HEK293 (cell line): Measurements from ENCODE around the gene SLC6A13.

ENCODE experiments used
- CTCF ChIA-PET: fragments of 350-600 bp; formaldehyde crosslinking; extraction: SDS; loops from one replicate; lab custom pipeline; 2021; ENCODE audit warnings: antibody characterized with exemption; lab: Yijun Ruan, JAX
- POLR2A ChIA-PET: fragments of 300-600 bp; formaldehyde crosslinking; extraction: SDS; loops from one replicate; lab custom pipeline; 2020; ENCODE audit warnings: antibody characterized with exemption, inconsistent platforms; lab: Yijun Ruan, JAX
- H3K27ac ChIP-seq: fragments of 200-500 bp; sonication (Bioruptor generic); 2 replicates; pipeline ENCODE4 v1.5.1; 2014; ENCODE audit warnings: low read depth, low read length, control low read depth, inconsistent platforms; ENCODE audit errors: extremely low read depth
- H3K36me3 ChIP-seq, 2 experiments: fragments of 200-500 bp in 1 of 2; sonication (Bioruptor generic) in 1 of 2; 1 replicate in 1 of 2; 2 replicates in 1 of 2; pipeline ENCODE4 v1.5.1; 2014 to 2017; ENCODE audit warnings: inconsistent platforms in 2 of 2, low read length in 2 of 2; ENCODE audit not compliant: control insufficient read depth in 2 of 2, insufficient read depth in 1 of 2
- H3K4me1 ChIP-seq: fragments of 200-500 bp; sonication (Bioruptor generic); 2 replicates; pipeline ENCODE4 v1.5.1; 2014; ENCODE audit warnings: mild to moderate bottlenecking, low read length, inconsistent platforms; ENCODE audit not compliant: control insufficient read depth, insufficient read depth
- H3K4me3 ChIP-seq: 2 replicates; pipeline ENCODE4 v1.5.1; 2011; ENCODE audit warnings: low read depth, mild to moderate bottlenecking, control low read depth, low read length, moderate library complexity
- H3K9me3 ChIP-seq: fragments of 200-500 bp; sonication (Bioruptor generic); 2 replicates; pipeline ENCODE4 v1.5.1; 2014; ENCODE audit warnings: low read depth, low read length, inconsistent platforms; ENCODE audit not compliant: control insufficient read depth, insufficient read depth
- HOXA7 ChIP-seq: sonication (generic); formaldehyde crosslinking; IDR thresholded peaks from 2 replicates; pipeline ENCODE4 v1.8.1; 2022; ENCODE audit warnings: missing genetic modification reagents, borderline replicate concordance
- HOXD13 ChIP-seq: sonication (generic); formaldehyde crosslinking; IDR thresholded peaks from 2 replicates; pipeline ENCODE4 v1.8.0; 2022; ENCODE audit warnings: missing genetic modification reagents, borderline replicate concordance
- INSM2 ChIP-seq: fragments of 450-650 bp; formaldehyde crosslinking; IDR thresholded peaks from 2 replicates; pipeline ENCODE4 v1.5.1; 2016; ENCODE audit warnings: missing biosample characterization, missing genetic modification characterization
- KLF1 ChIP-seq: fragments of 450-650 bp; formaldehyde crosslinking; IDR thresholded peaks from 2 replicates; pipeline ENCODE4 v1.5.1; 2016; ENCODE audit warnings: missing biosample characterization, missing genetic modification characterization
- KLF9 ChIP-seq: fragments of 450-650 bp; formaldehyde crosslinking; IDR thresholded peaks from 2 replicates; pipeline ENCODE4 v1.5.1; 2016; ENCODE audit warnings: missing biosample characterization, missing genetic modification characterization, low read depth
- PRDM1 ChIP-seq: fragments of 450-650 bp; formaldehyde crosslinking; IDR thresholded peaks from 2 replicates; pipeline ENCODE4; 2016; ENCODE audit warnings: missing biosample characterization, missing genetic modification characterization
- ZFHX2 ChIP-seq: fragments of 450-650 bp; formaldehyde crosslinking; conservative IDR thresholded peaks from 2 replicates; pipeline ENCODE4 v1.5.1; 2016; ENCODE audit warnings: missing biosample characterization, missing genetic modification characterization
- ZNF140 ChIP-seq: fragments of 450-650 bp; formaldehyde crosslinking; IDR thresholded peaks from 2 replicates; pipeline ENCODE4 v1.5.1; 2016; ENCODE audit warnings: missing biosample characterization, missing genetic modification characterization
- ZNF169 ChIP-seq: fragments of 450-650 bp; formaldehyde crosslinking; IDR thresholded peaks from 2 replicates; pipeline ENCODE4 v1.5.1; 2016; ENCODE audit warnings: missing biosample characterization, missing genetic modification characterization
- ZNF175 ChIP-seq: fragments of 450-650 bp; formaldehyde crosslinking; IDR thresholded peaks from 2 replicates; pipeline ENCODE4 v1.5.1; 2016; ENCODE audit warnings: missing biosample characterization, missing genetic modification characterization
- ZNF221 ChIP-seq: fragments of 450-650 bp; formaldehyde crosslinking; IDR thresholded peaks from 2 replicates; pipeline ENCODE4 v1.5.1; 2017; ENCODE audit warnings: missing biosample characterization, missing genetic modification characterization, borderline replicate concordance
- ZNF280C ChIP-seq: fragments of 450-650 bp; formaldehyde crosslinking; IDR thresholded peaks from 2 replicates; pipeline ENCODE4 v1.5.1; 2016; ENCODE audit warnings: missing biosample characterization, missing genetic modification characterization
- ZNF514 ChIP-seq: fragments of 450-650 bp; formaldehyde crosslinking; IDR thresholded peaks from 2 replicates; pipeline ENCODE4 v1.5.1; 2016; ENCODE audit warnings: missing biosample characterization, missing genetic modification characterization
- ZNF530 ChIP-seq: fragments of 450-650 bp; formaldehyde crosslinking; IDR thresholded peaks from 2 replicates; pipeline ENCODE4 v1.5.1; 2016; ENCODE audit warnings: low read depth, missing biosample characterization, missing genetic modification characterization
- ZNF600 ChIP-seq: fragments of 450-650 bp; formaldehyde crosslinking; IDR thresholded peaks from 2 replicates; pipeline ENCODE4 v1.5.1; 2016; ENCODE audit warnings: missing biosample characterization, missing genetic modification characterization
- ZNF792 ChIP-seq: fragments of 450-650 bp; formaldehyde crosslinking; IDR thresholded peaks from 2 replicates; pipeline ENCODE4 v1.5.1; 2016; ENCODE audit warnings: missing biosample characterization, missing genetic modification characterization
- ZSCAN30 ChIP-seq: fragments of 450-650 bp; IDR thresholded peaks from 2 replicates; pipeline ENCODE4 v1.5.1; 2018; ENCODE audit warnings: missing biosample characterization, mild to moderate bottlenecking, missing genetic modification characterization, moderate library complexity
- TF ChIP-seq, protein P1 (sequence below): fragments of 450-650 bp; formaldehyde crosslinking; IDR thresholded peaks from 2 replicates; pipeline ENCODE4 v1.5.1; 2016; ENCODE audit warnings: missing biosample characterization, missing genetic modification characterization, borderline replicate concordance
- TF ChIP-seq, protein P2 (sequence below): fragments of 450-650 bp; formaldehyde crosslinking; IDR thresholded peaks from 2 replicates; pipeline ENCODE4 v1.5.1; 2016; ENCODE audit warnings: missing biosample characterization, missing genetic modification characterization, borderline replicate concordance
- TF ChIP-seq, protein P3 (sequence below): fragments of 450-650 bp; formaldehyde crosslinking; IDR thresholded peaks from 2 replicates; pipeline ENCODE4 v1.5.1; 2016; ENCODE audit warnings: missing biosample characterization, missing genetic modification characterization, borderline replicate concordance

Gene SLC6A13

GRCh38 chr12:174124-174523, 88.5 kb downstream of the SLC6A13 start:
- Histone ChIP-seq H3K36me3 (no peaks in the 10 kb centered on the region), H3K9me3 (no peaks in the 10 kb centered on the region), H3K27ac (no peak overlapping the region), H3K4me3 (no peak overlapping the region), H3K4me1 (no peaks in the 10 kb centered on the region)
- TF ChIP-seq ZFHX2 (tag by site-specific recombination): peak; percentile 32; the same call in 1 of the 2 replicates
- TF ChIP-seq ZNF140 (tag by site-specific recombination): no peak
- no peak for TF ChIP-seq ZNF792 (tag by site-specific recombination)
- no peak for TF ChIP-seq HOXA7
- TF ChIP-seq, protein P1, sequence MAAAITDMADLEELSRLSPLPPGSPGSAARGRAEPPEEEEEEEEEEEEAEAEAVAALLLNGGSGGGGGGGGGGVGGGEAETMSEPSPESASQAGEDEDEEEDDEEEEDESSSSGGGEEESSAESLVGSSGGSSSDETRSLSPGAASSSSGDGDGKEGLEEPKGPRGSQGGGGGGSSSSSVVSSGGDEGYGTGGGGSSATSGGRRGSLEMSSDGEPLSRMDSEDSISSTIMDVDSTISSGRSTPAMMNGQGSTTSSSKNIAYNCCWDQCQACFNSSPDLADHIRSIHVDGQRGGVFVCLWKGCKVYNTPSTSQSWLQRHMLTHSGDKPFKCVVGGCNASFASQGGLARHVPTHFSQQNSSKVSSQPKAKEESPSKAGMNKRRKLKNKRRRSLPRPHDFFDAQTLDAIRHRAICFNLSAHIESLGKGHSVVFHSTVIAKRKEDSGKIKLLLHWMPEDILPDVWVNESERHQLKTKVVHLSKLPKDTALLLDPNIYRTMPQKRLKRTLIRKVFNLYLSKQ (tag by site-specific recombination): no peak
- TF ChIP-seq ZNF280C (tag by site-specific recombination): no peak
- TF ChIP-seq INSM2 (tag by site-specific recombination): no peak
- TF ChIP-seq ZNF600 (tag by site-specific recombination): peak; percentile 33; the same call in 1 of the 2 replicates
- no peak for TF ChIP-seq PRDM1 (tag by site-specific recombination)
- ChIA-PET CTCF (no interaction called here), POLR2A (no interaction called here)

DNA sequence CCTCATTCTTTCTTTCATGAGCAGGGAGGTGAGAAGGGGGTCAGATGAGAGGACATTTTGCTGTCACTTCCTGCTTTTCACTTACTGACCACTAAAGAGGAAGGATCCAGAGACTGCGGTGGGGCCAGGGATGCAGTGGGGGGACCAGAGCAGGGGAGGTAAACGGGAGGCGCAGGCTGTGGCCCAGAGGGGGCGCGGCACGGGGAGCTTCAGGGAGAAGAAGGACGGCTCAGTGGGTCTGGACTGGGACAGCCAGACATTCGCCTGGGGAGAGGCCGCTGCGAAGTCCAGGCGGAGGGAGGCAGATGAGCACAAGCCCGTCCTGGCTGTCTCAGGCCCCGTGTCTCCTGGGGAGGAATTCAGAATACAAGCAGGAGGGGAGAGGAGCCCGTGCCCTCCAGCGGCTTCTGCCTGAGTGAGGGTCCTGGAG, 89.9 kb downstream of the SLC6A13 start:
- no peak overlapping the region for H3K27ac ChIP-seq
- ChIA-PET POLR2A (interaction anchor here (1.1 kb wide), 1 partner anchor 26 kb away, joined by 3 read pairs; no protein-coding TSS in a partner anchor), CTCF (interaction anchor here (2.0 to 2.4 kb wide), 2 partner anchors 16 to 20 kb away, joined by 8 to 11 read pairs; no protein-coding TSS in a partner anchor)
- H3K4me3 ChIP-seq: no peak overlapping the region
- H3K36me3 ChIP-seq: no peaks in the 10 kb centered on the region
- H3K4me1 ChIP-seq: no peaks in the 10 kb centered on the region
- no peaks in the 10 kb centered on the region for H3K9me3 ChIP-seq
- TF ChIP-seq KLF1 (tag by site-specific recombination) (no peak), HOXD13 (CRISPR knock-in tag) (no peak), ZNF221 (no peak), ZSCAN30 (tag by site-specific recombination) (no peak), KLF9 (tag by site-specific recombination) (no peak), ZNF530 (tag by site-specific recombination) (no peak), ZNF514 (tag by site-specific recombination) (no peak), ZNF169 (tag by site-specific recombination) (no peak), ZFHX2 (tag by site-specific recombination) (no peak), ZNF175 (tag by site-specific recombination) (no peak)
- TF ChIP-seq, protein P2, sequence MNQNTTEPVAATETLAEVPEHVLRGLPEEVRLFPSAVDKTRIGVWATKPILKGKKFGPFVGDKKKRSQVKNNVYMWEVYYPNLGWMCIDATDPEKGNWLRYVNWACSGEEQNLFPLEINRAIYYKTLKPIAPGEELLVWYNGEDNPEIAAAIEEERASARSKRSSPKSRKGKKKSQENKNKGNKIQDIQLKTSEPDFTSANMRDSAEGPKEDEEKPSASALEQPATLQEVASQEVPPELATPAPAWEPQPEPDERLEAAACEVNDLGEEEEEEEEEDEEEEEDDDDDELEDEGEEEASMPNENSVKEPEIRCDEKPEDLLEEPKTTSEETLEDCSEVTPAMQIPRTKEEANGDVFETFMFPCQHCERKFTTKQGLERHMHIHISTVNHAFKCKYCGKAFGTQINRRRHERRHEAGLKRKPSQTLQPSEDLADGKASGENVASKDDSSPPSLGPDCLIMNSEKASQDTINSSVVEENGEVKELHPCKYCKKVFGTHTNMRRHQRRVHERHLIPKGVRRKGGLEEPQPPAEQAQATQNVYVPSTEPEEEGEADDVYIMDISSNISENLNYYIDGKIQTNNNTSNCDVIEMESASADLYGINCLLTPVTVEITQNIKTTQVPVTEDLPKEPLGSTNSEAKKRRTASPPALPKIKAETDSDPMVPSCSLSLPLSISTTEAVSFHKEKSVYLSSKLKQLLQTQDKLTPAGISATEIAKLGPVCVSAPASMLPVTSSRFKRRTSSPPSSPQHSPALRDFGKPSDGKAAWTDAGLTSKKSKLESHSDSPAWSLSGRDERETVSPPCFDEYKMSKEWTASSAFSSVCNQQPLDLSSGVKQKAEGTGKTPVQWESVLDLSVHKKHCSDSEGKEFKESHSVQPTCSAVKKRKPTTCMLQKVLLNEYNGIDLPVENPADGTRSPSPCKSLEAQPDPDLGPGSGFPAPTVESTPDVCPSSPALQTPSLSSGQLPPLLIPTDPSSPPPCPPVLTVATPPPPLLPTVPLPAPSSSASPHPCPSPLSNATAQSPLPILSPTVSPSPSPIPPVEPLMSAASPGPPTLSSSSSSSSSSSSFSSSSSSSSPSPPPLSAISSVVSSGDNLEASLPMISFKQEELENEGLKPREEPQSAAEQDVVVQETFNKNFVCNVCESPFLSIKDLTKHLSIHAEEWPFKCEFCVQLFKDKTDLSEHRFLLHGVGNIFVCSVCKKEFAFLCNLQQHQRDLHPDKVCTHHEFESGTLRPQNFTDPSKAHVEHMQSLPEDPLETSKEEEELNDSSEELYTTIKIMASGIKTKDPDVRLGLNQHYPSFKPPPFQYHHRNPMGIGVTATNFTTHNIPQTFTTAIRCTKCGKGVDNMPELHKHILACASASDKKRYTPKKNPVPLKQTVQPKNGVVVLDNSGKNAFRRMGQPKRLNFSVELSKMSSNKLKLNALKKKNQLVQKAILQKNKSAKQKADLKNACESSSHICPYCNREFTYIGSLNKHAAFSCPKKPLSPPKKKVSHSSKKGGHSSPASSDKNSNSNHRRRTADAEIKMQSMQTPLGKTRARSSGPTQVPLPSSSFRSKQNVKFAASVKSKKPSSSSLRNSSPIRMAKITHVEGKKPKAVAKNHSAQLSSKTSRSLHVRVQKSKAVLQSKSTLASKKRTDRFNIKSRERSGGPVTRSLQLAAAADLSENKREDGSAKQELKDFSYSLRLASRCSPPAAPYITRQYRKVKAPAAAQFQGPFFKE (tag by site-specific recombination): no peak
- TF ChIP-seq, protein P3, sequence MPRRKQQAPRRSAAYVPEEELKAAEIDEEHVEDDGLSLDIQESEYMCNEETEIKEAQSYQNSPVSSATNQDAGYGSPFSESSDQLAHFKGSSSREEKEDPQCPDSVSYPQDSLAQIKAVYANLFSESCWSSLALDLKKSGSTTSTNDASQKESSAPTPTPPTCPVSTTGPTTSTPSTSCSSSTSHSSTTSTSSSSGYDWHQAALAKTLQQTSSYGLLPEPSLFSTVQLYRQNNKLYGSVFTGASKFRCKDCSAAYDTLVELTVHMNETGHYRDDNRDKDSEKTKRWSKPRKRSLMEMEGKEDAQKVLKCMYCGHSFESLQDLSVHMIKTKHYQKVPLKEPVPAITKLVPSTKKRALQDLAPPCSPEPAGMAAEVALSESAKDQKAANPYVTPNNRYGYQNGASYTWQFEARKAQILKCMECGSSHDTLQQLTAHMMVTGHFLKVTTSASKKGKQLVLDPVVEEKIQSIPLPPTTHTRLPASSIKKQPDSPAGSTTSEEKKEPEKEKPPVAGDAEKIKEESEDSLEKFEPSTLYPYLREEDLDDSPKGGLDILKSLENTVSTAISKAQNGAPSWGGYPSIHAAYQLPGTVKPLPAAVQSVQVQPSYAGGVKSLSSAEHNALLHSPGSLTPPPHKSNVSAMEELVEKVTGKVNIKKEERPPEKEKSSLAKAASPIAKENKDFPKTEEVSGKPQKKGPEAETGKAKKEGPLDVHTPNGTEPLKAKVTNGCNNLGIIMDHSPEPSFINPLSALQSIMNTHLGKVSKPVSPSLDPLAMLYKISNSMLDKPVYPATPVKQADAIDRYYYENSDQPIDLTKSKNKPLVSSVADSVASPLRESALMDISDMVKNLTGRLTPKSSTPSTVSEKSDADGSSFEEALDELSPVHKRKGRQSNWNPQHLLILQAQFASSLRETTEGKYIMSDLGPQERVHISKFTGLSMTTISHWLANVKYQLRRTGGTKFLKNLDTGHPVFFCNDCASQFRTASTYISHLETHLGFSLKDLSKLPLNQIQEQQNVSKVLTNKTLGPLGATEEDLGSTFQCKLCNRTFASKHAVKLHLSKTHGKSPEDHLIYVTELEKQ (tag by site-specific recombination): no peak
